ENCODE results near the gene C2.
"Not testable (repeated sequence)": the region's sequence is repeated elsewhere in the genome, so short reads cannot be mapped to it uniquely, and the experiment has no call there.

The C2 gene

GRCh38 chr6:31898383-31899011, 29.0 kb upstream of the C2 start:
- in situ Hi-C loops (cut with MboI; ENCODE audit: low sequenced_read_pairs) = no loop called here

- in situ Hi-C loops (cut with MboI; ENCODE audit: low sequenced_read_pairs) = no loop called here
Measured at GRCh38 chr6:31899215-31899614, 28.3 kb upstream of the C2 start.

GRCh38 chr6:31899882-31900722, 27.4 kb upstream of the C2 start:
- in situ Hi-C loops (cut with MboI; ENCODE audit: low sequenced_read_pairs) = no loop called here

GRCh38 chr6:31900917-31901414, 26.6 kb upstream of the C2 start:
- in situ Hi-C loops (cut with MboI; ENCODE audit: low sequenced_read_pairs) = no loop called here

GRCh38 chr6:31901415-31901952, 26.0 kb upstream of the C2 start:
- in situ Hi-C loops (cut with MboI; ENCODE audit: low sequenced_read_pairs) = no loop called here

GRCh38 chr6:31901953-31902643, 25.4 kb upstream of the C2 start, which contains the start of gene ZBTB12:
Gene ZBTB12, minus strand, starts transcription at chr6:31902086. Its CDS starts 781 bp downstream, at chr6:31901305.
- in situ Hi-C loops (cut with MboI; ENCODE audit: low sequenced_read_pairs) = no loop called here

GRCh38 chr6:31903957-31904356, 23.6 kb upstream of the C2 start:
- in situ Hi-C loops (cut with MboI; ENCODE audit: low sequenced_read_pairs) = no loop called here

- in situ Hi-C loops (cut with MboI; ENCODE audit: low sequenced_read_pairs) = no loop called here
Measured at GRCh38 chr6:31905041-31905440, 22.5 kb upstream of the C2 start.

- in situ Hi-C loops (cut with MboI; ENCODE audit: low sequenced_read_pairs) = no loop called here
Measured at GRCh38 chr6:31906122-31906521, 21.4 kb upstream of the C2 start.

GRCh38 chr6:31906727-31907126, 20.8 kb upstream of the C2 start:
- in situ Hi-C loops (cut with MboI; ENCODE audit: low sequenced_read_pairs) = not testable (repeated sequence)

GRCh38 chr6:31907158-31907813, 20.2 kb upstream of the C2 start:
- in situ Hi-C loops (cut with MboI; ENCODE audit: low sequenced_read_pairs) = no loop called here

- in situ Hi-C loops (cut with MboI; ENCODE audit: low sequenced_read_pairs) = not testable (repeated sequence)
Measured at GRCh38 chr6:31908255-31908654, 19.3 kb upstream of the C2 start.

- in situ Hi-C loops (cut with MboI; ENCODE audit: low sequenced_read_pairs) = no loop called here
Measured at GRCh38 chr6:31908791-31909190, 18.7 kb upstream of the C2 start.

GRCh38 chr6:31909298-31909697, 18.2 kb upstream of the C2 start:
- in situ Hi-C loops (cut with MboI; ENCODE audit: low sequenced_read_pairs) = not testable (repeated sequence)

- in situ Hi-C loops (cut with MboI; ENCODE audit: low sequenced_read_pairs) = no loop called here
Measured at GRCh38 chr6:31911826-31912585, 15.5 kb upstream of the C2 start.

GRCh38 chr6:31915351-31915750, 12.2 kb upstream of the C2 start:
- in situ Hi-C loops (cut with MboI; ENCODE audit: low sequenced_read_pairs) = no loop called here

- in situ Hi-C loops (cut with MboI; ENCODE audit: low sequenced_read_pairs) = no loop called here
Measured at GRCh38 chr6:31915756-31916155, 11.8 kb upstream of the C2 start.

GRCh38 chr6:31918069-31918720, 9.3 kb upstream of the C2 start:
- in situ Hi-C loops (cut with MboI; ENCODE audit: low sequenced_read_pairs) = no loop called here

GRCh38 chr6:31919624-31920303, 7.8 kb upstream of the C2 start:
- in situ Hi-C loops (cut with MboI; ENCODE audit: low sequenced_read_pairs) = no loop called here

All from HL-60/S4 treated with retinoic acid at 250 ng/mL for 4 days and 3 days (cell line).